ENCODE measurements around the gene LGALS14. TPM values are rescaled to one million over a fixed set of nuclear protein-coding genes. Genes with fewer than 3 reads are reported as not detected.
"Not testable (repeated sequence)": the region's sequence is repeated elsewhere in the genome, so short reads cannot be mapped to it uniquely, and the experiment has no call there.

Gene LGALS14
- not detected for polyA plus RNA-seq (ENCODE audit: insufficient read length)
- long read RNA-seq, donor 1 = 0 reads
- long read RNA-seq, donor 2 = 0 reads
- long read RNA-seq, donor 3 = 0 reads
- long read RNA-seq, donor 4 = 0 reads
- long read RNA-seq, donor 5 = 0 reads
- long read RNA-seq, donor 6 = 0 reads
- long read RNA-seq, donor 7 = 0 reads
- long read RNA-seq, donor 8 = 0 reads

GRCh38 chr19:39704181-39705044 lies at the start of gene LGALS14:
TSS of gene LGALS14 (plus strand) at chr19:39704481. CDS start at chr19:39704529, 48 bp downstream.
- DNase-seq = peak; percentile 22

- DNase-seq = no peak
Observed at GRCh38 chr19:39655613-39656012, 48.7 kb upstream of the LGALS14 start, which contains the start of gene LGALS16. TSS of gene LGALS16 (plus strand) at chr19:39655913. CDS start at chr19:39655962, 49 bp downstream.

DNA sequence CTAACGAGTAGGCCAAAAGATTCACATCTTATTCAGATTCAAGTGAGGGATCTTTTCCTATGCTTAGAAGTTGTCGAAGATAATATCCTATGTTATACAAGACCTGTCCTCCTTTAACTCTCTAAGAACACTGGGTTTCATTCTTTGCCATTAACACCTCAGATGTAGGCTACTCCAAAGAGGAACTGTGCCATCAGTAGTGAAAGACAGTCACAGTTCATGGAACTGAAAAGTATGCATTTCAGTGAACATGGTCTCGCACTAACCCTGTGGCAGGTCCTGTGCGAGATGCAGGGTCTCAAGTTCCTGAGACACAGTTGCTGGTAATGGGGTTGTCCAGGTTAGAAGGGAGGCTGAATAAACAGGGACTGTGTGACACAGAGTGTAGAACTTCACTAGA lies 44.5 kb upstream of the LGALS14 start:
- no peak for DNase-seq

DNA sequence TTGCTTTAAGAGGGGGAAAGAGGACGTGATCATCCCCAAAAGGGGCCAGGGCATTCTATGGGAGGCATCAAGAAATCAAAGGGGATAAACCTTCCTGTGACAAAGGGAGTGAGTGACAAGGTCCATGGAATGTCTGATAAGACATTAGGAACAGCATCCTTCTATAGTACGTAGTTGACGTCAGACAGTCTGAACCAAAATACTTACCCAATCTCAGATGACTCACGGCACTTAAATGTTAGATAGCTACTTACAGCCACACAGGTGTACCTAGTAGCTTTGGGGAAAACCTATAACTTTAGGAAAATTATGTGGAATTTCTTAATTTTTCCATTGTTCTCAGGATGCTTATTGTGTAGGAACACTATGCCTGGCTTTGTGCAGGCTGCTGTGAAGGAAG lies 43.6 kb upstream of the LGALS14 start:
- no peak for DNase-seq

- DNase-seq = no peak
Observed at GRCh38 chr19:39661565-39661964, 42.7 kb upstream of the LGALS14 start.

DNA sequence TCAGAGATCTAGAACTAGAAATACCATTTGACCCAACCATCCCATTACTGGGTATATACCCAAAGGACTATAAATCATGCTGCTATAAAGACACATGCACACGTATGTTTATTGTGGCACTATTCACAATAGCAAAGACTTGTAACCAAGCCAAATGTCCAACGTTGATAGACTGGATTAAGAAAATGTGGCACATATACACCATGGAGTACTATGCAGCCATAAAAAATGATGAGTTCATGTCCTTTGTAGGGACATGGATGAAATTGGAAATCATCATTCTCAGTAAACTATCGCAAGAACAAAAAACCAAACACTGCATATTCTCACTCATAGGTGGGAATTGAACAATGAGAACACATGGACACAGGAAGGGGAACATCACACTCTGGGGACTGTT lies 34.4 kb upstream of the LGALS14 start:
- not testable (repeated sequence) for DNase-seq

DNA sequence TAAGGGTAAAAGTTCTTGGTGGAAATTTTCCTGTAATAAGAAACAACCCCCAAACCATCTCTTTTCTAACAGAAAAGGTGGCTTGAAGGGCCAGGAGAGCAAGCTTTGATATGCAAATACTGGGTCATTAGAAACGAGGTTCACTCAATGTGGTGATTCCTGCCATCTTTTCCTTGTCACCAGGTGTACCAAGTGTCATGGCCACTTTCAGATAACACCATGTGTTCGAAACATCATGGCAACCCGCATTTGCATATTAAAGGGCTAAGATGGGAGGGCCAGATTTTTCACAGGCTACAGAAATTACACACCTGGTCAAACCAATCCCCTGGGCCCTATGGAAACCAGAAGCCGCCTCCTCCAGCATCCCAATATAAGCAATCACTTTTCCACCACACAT lies 33.3 kb upstream of the LGALS14 start:
- DNase-seq = no peak

- peak; percentile 70 for DNase-seq
Observed at GRCh38 chr19:39671739-39672363, 32.4 kb upstream of the LGALS14 start.

DNA sequence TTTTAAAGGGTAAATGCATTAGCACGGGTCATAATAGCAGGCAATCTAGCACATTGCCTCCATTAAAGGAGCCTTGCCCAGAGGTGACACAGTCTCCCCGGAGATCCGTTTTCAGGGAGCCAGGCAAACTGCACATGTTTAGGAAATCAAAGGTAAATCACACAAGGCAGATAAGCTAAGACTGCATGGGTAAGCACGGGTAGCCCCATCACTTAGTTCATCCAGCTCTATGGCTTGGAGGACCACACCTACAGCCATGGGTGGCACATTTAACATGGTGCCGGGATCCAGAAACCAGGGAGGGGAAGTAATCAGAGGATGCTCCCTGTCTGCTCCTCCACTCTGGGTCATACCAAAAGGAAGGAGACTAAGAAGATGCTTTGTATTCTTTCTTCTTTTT lies 31.8 kb upstream of the LGALS14 start:
- DNase-seq = no peak

GRCh38 chr19:39673862-39674261 lies 30.4 kb upstream of the LGALS14 start:
- DNase-seq = not testable (repeated sequence)

- no peak for DNase-seq
Observed at GRCh38 chr19:39676004-39676403, 28.3 kb upstream of the LGALS14 start.

GRCh38 chr19:39677961-39678889 lies 26.1 kb upstream of the LGALS14 start:
- DNase-seq = peak; percentile 41

DNA sequence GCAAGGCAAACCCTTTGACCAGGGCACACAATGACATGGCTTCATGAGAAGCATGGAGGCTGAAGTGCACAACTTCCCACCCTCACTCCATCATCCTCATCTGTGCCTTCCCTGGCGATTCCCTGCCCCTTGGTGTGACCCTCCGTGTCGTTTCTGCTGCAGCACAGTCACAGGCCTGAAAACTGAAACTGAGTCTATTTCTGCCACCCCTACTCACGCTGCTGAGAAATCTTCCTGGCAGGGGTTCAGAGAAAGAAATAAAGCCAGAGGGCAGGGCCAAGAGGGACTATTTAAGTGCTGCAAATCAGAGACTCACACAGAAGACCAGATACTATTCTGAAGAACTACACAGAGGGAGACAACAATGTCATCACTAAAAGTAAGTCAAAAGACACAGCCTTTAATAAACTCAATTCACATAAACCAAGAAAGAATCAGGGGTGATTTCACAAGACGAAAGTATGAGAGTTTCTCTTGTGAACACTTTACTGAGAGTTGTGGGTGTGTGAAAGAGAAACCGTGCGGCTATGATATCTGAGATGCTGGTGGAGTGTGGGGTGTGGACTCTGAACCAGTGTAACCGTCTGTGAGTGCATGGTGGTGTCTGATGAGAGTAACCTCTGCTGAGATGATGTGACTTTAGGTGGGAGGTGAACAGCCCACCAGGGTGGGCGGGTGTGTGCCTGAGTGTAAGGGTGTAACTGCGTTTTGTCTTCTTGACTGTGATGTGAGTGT lies 25.1 kb upstream of the LGALS14 start:
- DNase-seq = no peak

DNA sequence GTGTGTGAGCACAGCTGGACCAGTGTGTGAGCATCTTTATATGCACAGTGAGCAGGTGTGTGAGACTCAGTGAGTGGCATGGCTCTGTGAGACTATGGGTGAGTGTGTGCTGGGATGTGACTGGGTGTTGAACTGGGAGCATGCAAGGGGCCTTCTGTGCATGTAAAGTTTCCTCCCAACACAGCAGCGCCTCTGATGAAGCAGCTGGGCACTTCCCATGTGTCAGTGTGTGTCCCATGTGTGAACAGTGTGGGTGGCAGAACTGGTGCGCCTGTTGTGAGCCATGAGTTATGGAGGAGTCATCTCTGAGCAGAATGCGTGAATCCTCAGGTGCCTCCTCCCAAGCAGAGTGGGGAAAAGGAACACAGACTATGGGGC lies 24.5 kb upstream of the LGALS14 start:
- DNase-seq = no peak

- DNase-seq = no peak
Observed at GRCh38 chr19:39680593-39680992, 23.7 kb upstream of the LGALS14 start.

DNA sequence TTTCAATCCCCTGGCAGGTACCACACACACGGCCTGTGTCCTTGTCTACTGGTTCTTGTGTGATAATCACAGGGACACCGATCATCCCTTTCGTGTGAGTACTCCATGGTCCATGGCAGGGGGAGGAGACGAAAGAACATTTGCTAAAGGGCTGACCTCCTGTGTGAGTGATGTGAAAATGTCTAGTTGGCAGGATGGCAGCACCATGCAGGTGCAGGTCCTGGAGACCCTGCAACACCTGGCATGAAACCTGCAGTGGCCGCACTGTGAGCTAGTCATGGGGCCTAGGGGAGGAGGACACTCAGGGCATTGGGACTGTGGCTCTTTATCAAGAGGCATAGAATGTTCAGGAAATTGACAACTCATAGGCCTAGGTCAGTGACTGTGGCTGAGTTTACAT lies 22.9 kb upstream of the LGALS14 start:
- DNase-seq = no peak

GRCh38 chr19:39684267-39684666 lies 20.0 kb upstream of the LGALS14 start:
- DNase-seq = no peak

- DNase-seq = no peak
Observed at GRCh38 chr19:39686739-39687138, 17.5 kb upstream of the LGALS14 start.

GRCh38 chr19:39688637-39689036 lies 15.6 kb upstream of the LGALS14 start:
- not testable (repeated sequence) for DNase-seq

GRCh38 chr19:39692166-39692565 lies 12.1 kb upstream of the LGALS14 start:
- no peak for DNase-seq

- DNase-seq = no peak
Observed at GRCh38 chr19:39692822-39693221, 11.5 kb upstream of the LGALS14 start.
